ENCODE results near the gene CERS6.

CERS6 gene

GRCh38 chr2:168732100-168732499 lies 276.0 kb downstream of the CERS6 start:
- TF ChIP-seq CTCF (IDR thresholded peaks at IDR 0.05; ENCODE audit: low read depth, low read length), result no peak

DNA sequence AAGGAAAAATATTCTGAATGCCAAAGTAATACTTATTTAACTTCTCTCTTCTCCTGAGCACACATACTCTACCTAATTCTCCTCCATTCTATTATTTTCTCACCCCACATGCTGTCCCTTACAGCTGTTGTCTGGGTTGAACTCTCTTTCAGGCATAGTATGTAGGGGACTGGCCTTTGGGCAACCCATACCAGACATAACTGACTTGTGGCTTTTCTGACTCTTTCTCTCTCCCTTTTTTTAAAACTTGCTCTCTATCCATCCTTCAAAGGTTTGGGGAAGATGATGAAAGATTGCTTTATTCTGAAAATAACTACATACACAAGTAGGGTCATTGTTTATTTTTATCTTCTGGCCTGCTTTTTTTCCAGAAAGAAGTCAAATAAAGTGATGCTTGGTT lies 276.4 kb downstream of the CERS6 start:
- Histone ChIP-seq H3K36me3 (no peaks in the 10 kb centered on the region), H3K27me3 (ENCODE audit: insufficient read depth, low read depth, severe bottlenecking) (no peaks in the 10 kb centered on the region), H3K27ac (no peak overlapping the region), H3K9me3 (ENCODE audit: severe bottlenecking) (no peaks in the 10 kb centered on the region), H3K4me3 (ENCODE audit: low read depth, low read length) (no peak overlapping the region)
- no peak for DNase-seq
- no peak for TF ChIP-seq CTCF (IDR thresholded peaks at IDR 0.05; ENCODE audit: low read depth, low read length)

More at GRCh38 chr2:168732100-168732499, 276.0 kb downstream of the CERS6 start:
- Histone ChIP-seq H3K36me3 (no peaks in the 10 kb centered on the region), H3K4me3 (ENCODE audit: low read depth, low read length) (no peak overlapping the region), H3K27ac (no peak overlapping the region), H3K27me3 (ENCODE audit: insufficient read depth, low read depth, severe bottlenecking) (no peaks in the 10 kb centered on the region), H3K9me3 (ENCODE audit: severe bottlenecking) (no peaks in the 10 kb centered on the region)
- no peak for DNase-seq

GRCh38 chr2:168734199-168734760 lies 278.2 kb downstream of the CERS6 start:
- no peak for TF ChIP-seq CTCF (IDR thresholded peaks at IDR 0.05; ENCODE audit: low read depth, low read length)
- Histone ChIP-seq H3K4me3 (ENCODE audit: low read depth, low read length) (no peak overlapping the region), H3K9me3 (ENCODE audit: severe bottlenecking) (no peaks in the 10 kb centered on the region), H3K36me3 (no peaks in the 10 kb centered on the region), H3K27ac (no peak overlapping the region), H3K27me3 (ENCODE audit: insufficient read depth, low read depth, severe bottlenecking) (no peaks in the 10 kb centered on the region)
- DNase-seq, result no peak

GRCh38 chr2:168736649-168737445 lies 280.8 kb downstream of the CERS6 start:
- DNase-seq, result no peak
- H3K27ac ChIP-seq, result no peak overlapping the region
- no peaks in the 10 kb centered on the region for H3K9me3 ChIP-seq (ENCODE audit: severe bottlenecking)
- no peak overlapping the region for H3K4me3 ChIP-seq (ENCODE audit: low read depth, low read length)
- no peaks in the 10 kb centered on the region for H3K36me3 ChIP-seq
- TF ChIP-seq CTCF (IDR thresholded peaks at IDR 0.05; ENCODE audit: low read depth, low read length), result no peak
- no peaks in the 10 kb centered on the region for H3K27me3 ChIP-seq (ENCODE audit: insufficient read depth, low read depth, severe bottlenecking)

DNA sequence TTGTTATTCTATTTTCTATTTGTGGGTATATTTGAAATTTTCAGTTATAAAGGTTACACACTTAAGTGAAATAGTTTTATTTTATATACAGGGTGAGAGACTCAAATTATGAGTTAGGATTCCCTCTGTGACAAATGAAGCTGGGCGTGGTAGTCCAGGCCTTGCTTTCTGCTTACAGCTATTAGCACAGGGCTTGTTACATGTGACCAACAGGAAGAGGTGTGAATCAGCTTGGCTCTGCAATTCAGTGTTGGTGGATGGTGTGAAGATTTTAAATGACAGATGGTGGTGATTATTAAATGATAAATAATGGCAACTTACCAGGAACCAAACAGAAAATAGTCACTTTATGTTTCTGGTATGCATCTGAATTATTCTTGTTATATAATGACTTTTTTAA lies 282.0 kb downstream of the CERS6 start:
- no peaks in the 10 kb centered on the region for H3K27me3 ChIP-seq (ENCODE audit: insufficient read depth, low read depth, severe bottlenecking)
- no peaks in the 10 kb centered on the region for H3K36me3 ChIP-seq
- no peak for TF ChIP-seq CTCF (IDR thresholded peaks at IDR 0.05; ENCODE audit: low read depth, low read length)
- no peaks in the 10 kb centered on the region for H3K9me3 ChIP-seq (ENCODE audit: severe bottlenecking)
- no peak overlapping the region for H3K27ac ChIP-seq
- no peak overlapping the region for H3K4me3 ChIP-seq (ENCODE audit: low read depth, low read length)
- DNase-seq, result no peak
